Body of pancreas (tissue), 4 donors: ENCODE measurements around the gene THOP1.
"Not testable (repeated sequence)": the region's sequence is repeated elsewhere in the genome, so short reads cannot be mapped to it uniquely, and the experiment has no call there.

ENCODE experiments used
- CTCF ChIP-seq, 7 experiments: fragments of 450-650 bp in 4 of 7; fragments of 200-600 bp in 3 of 7; sonication (generic) in 3 of 7; IDR thresholded peaks; one replicate each; pipeline ENCODE4 v1.5.1; 2016 to 2019; ENCODE audit warnings: antibody characterized with exemption in 7 of 7
- POLR2A ChIP-seq, 3 donors: fragments of 450-650 bp; IDR thresholded peaks; one replicate each; pipeline ENCODE4 v1.6.1; 2016; ENCODE audit warnings: antibody characterized with exemption in 3 of 3, mild to moderate bottlenecking in 2 of 3

- TF ChIP-seq CTCF, POLR2A (IDR thresholded peaks at IDR 0.05): not testable (repeated sequence)
These were observed 32.0 kb downstream of the THOP1 start for GRCh38 chr19:2817237-2817829.
